Tibial artery (tissue), 4 donors: Measurements from ENCODE around the gene TMEM208.

Experiments
- DNase-seq, 2 donors: peaks; one replicate each; pipeline ENCODE4 v3.0.0-alpha.2; 2019
- H3K27ac ChIP-seq, 2 donors: fragments of 200-600 bp; sonication (generic) in 1 of 2; 1 replicate in 1 of 2; 2 replicates in 1 of 2; pipeline ENCODE4 v1.5.1; 2018 to 2019; ENCODE audit warnings: mild to moderate bottlenecking in 1 of 2
- H3K27me3 ChIP-seq, 2 donors: fragments of 200-600 bp; sonication (generic) in 1 of 2; one replicate each; pipeline versions ENCODE4 v1.5.1 to v1.6.0; 2016 to 2019
- H3K36me3 ChIP-seq, 3 donors: fragments of 200-600 bp; sonication (generic) in 2 of 3; one replicate each; pipeline ENCODE4 v1.5.1; 2016 to 2019; ENCODE audit warnings: mild to moderate bottlenecking in 2 of 3
- H3K4me1 ChIP-seq, 4 donors: fragments of 200-600 bp; sonication (generic) in 2 of 4; 1 replicate in 3 of 4; 2 replicates in 1 of 4; pipeline ENCODE4 v1.5.1; 2016 to 2019
- H3K4me3 ChIP-seq, 2 donors: fragments of 200-600 bp; sonication (generic) in 1 of 2; 1 replicate in 1 of 2; 2 replicates in 1 of 2; pipeline ENCODE4 v1.5.1; 2018 to 2019; ENCODE audit warnings: mild to moderate bottlenecking in 2 of 2
- H3K9me3 ChIP-seq, 3 donors: fragments of 200-600 bp; sonication (generic) in 1 of 3; one replicate each; pipeline ENCODE4 v1.5.1; 2016 to 2019
- CTCF ChIP-seq, 2 experiments: fragments of 200-600 bp in 1 of 2; fragments of 450-650 bp in 1 of 2; IDR thresholded peaks; one replicate each; pipeline ENCODE4 v1.5.1; 2017 to 2019; ENCODE audit warnings: antibody characterized with exemption in 2 of 2, mild to moderate bottlenecking in 1 of 2, moderate library complexity in 1 of 2
- intact Hi-C: fragments of 100-400 bp; cut with DNase I; formaldehyde crosslinking; loops from one replicate; pipeline ENCODE4 v1.15.0; 2023; ENCODE audit warnings: low total_unique reads

Gene TMEM208

DNA sequence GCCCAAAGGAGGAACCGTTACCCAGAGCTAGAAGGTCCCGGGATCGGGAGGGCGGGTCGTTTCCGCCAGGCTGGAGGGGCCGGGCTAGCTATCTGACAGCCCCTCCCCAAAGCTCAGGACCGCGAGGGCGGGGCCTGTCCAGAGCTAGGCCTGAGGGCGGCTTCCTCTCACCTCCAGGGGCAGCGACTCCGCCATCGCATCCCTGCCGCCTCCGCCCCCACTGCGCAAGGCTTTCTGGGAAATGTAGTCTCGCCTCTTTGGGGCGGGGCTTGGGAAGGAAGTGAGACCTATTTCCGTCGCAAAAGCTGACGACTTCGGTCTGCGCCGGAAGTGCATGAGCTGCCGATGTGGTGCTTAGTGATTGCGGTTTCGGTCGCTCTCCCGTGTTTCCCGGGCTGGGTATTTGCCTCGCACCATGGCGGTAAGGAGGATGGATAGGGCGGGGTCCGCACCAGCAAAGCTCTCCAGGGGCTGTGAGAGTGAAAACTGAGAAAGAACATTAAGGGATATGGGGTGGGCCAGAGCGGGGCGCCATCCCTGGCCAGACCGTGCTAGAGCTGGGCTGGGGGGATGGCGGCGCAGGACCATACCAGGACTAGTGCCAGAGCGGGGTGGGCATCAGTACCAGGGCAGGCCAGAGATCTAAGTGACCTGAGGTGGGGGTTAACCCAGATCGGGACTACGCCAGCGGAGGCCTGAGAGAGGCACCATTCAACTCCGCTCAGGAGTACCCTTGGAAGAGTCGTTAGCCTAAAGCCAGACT is at the start of gene TMEM208:
Gene TMEM208 (plus strand): TSS at position 327 of the 763 bp plus-strand sequence. CDS start 89 bp downstream, at position 416.
- TF ChIP-seq CTCF (IDR thresholded peaks at IDR 0.05), result peak in 1 of 2 experiments; percentile 25
- intact Hi-C loops, result no loop called here
- Histone ChIP-seq H3K27me3 (no peaks in the 10 kb centered on the region), H3K9me3 (no peaks in the 10 kb centered on the region), H3K4me3 (peak within 1 kb of the TSS; percentile 81 to 83), H3K27ac (peak within 1 kb of the TSS; percentile 79 to 87), H3K36me3 (peaks cover 21 to 40% (median 38%) of the 10 kb centered on the region in 3 donors), H3K4me1 (peaks cover 0 to 26% (median 16%) of the 10 kb centered on the region in 4 donors)
- DNase-seq, result peak; percentile 98

DNA sequence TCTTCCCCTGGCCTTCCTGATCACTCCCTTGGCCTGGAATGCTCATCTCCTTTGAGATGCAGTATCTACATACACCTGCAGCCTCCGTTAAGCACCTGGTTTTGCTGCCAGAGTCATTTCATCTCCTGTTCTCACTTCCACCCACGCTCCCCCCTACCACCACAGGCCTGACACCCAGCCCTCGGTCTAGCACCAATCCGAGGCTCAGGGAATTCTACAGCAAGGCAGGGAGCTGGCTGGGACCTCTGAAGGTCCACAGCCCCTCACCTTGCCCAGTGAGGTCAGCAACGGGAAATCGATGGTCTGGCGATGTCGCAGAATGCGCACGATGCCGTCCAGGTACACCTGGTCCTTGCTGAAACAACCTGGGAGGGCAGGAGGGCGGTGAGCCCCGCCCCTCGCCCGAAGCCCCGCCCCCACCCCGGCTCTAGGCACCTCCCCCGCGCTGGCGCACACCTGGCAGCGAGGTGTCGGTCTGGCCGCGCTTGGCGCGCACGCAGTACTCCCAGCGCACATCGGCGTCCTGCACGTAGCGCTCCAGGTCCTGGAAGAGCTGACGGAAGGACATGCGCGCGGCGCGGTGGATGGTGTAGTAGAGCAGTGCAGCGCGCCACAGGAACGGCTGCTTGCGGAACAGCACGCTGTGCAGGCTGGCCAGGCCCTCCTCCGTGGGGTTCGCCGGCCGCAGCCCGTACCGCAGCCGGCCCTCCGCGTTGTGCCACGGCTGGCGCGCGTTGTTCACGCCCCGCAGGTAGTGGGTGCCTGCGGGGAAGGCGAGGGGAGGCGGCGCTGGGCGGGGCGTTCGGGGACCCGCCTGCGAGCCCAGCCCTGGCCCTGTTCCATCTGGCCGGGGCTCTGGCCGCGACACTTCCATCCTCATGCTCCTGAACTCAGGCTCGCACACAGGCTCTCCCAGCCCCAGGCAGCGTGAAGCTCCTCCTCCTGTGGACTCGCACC is 48.9 kb upstream of the TMEM208 start:
- H3K4me1 ChIP-seq, result peaks cover 7 to 44% (median 39%) of the 10 kb centered on the region in 4 donors
- H3K9me3 ChIP-seq, result no peaks in the 10 kb centered on the region
- intact Hi-C loops, result no loop called here
- H3K27ac ChIP-seq, result peak overlapping the region; percentile 50 to 54
- peaks cover 0 to 12% (median 6%) of the 10 kb centered on the region in 3 donors for H3K36me3 ChIP-seq
- H3K4me3 ChIP-seq, result peak overlapping the region; percentile 38 to 59
- H3K27me3 ChIP-seq, result no peaks in the 10 kb centered on the region
- no peak for TF ChIP-seq CTCF (IDR thresholded peaks at IDR 0.05)
- peak; percentile 42 to 85 for DNase-seq

DNA sequence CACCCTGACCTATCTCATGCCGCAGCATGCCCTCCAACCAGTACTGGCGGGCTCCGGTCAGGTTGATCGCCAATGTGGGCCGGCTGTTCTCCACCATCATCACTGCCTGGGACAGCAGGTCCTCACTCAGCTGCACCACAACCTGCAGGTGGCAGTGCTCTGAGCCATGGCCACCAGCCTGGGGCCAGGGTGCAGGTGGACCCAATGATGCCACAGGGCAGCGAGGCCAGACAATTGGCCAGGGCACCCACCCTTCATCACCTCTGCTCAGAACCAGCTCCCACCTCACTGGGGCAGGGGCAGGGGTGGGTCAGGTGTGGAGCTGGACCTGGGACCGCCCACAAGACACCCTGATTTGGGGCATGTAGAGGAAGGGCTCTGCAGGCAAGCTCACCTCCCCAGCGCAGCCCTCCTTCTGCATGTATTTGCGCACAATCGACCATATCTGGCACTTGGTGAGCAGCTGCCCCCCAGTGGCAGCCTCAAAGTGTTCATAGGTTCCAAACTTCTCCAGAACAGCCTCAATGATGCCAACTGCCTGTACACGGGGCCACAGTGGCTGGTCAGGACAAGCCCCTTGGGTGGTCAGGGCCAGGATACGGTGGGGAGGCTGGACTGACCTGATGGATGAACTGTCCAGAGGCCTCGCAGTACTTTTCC is 47.4 kb upstream of the TMEM208 start:
- peaks cover 2 to 43% (median 36%) of the 10 kb centered on the region in 4 donors for H3K4me1 ChIP-seq
- H3K36me3 ChIP-seq, result peaks cover 0 to 12% (median 6%) of the 10 kb centered on the region in 3 donors
- TF ChIP-seq CTCF (IDR thresholded peaks at IDR 0.05), result no peak
- no peaks in the 10 kb centered on the region for H3K27me3 ChIP-seq
- intact Hi-C loops, result loop anchor here (10.0 kb wide), 2 partner anchors 155 to 205 kb away; partner anchors contain the start of gene CBFB
- no peak for DNase-seq
- H3K27ac ChIP-seq, result no peak overlapping the region
- no peak overlapping the region for H3K4me3 ChIP-seq
- H3K9me3 ChIP-seq, result no peaks in the 10 kb centered on the region

GRCh38 chr16:67180166-67180565 is 46.8 kb upstream of the TMEM208 start:
- H3K27me3 ChIP-seq, result no peaks in the 10 kb centered on the region
- TF ChIP-seq CTCF (IDR thresholded peaks at IDR 0.05), result no peak
- H3K9me3 ChIP-seq, result no peaks in the 10 kb centered on the region
- no peak overlapping the region for H3K27ac ChIP-seq
- peaks cover 0 to 43% (median 36%) of the 10 kb centered on the region in 4 donors for H3K4me1 ChIP-seq
- DNase-seq, result no peak
- H3K4me3 ChIP-seq, result no peak overlapping the region
- peaks cover 0 to 9% (median 5%) of the 10 kb centered on the region in 3 donors for H3K36me3 ChIP-seq
- intact Hi-C loops, result loop anchor here (10.0 kb wide), 2 partner anchors 155 to 205 kb away; partner anchors contain the start of gene CBFB

- TF ChIP-seq CTCF (IDR thresholded peaks at IDR 0.05), result no peak
- no peak for DNase-seq
- intact Hi-C loops, result loop anchor here (10.0 kb wide), 2 partner anchors 157 to 207 kb away; partner anchors contain the start of gene CBFB
- Histone ChIP-seq H3K4me3 (no peak overlapping the region), H3K36me3 (peaks cover 0 to 4% (median 0%) of the 10 kb centered on the region in 3 donors), H3K4me1 (peaks cover 0 to 47% (median 41%) of the 10 kb centered on the region in 4 donors), H3K9me3 (no peaks in the 10 kb centered on the region), H3K27me3 (no peaks in the 10 kb centered on the region), H3K27ac (no peak overlapping the region)
These were observed 45.6 kb upstream of the TMEM208 start for GRCh38 chr16:67181346-67181745.
